HCT116 (cell line): ENCODE measurements around the gene HOMER3.

ENCODE experiments used
- CTCF ChIP-seq, 3 experiments: fragments of 200-600 bp in 1 of 3; sonication (generic) in 1 of 3; IDR thresholded peaks in 2 of 3; conservative IDR thresholded peaks in 1 of 3; 2 replicates each; pipeline ENCODE4 v1.5.1; 2012 to 2017; ENCODE audit warnings: low read depth in 2 of 3, low read length in 2 of 3, antibody characterized with exemption in 1 of 3, borderline replicate concordance in 1 of 3, control low read depth in 1 of 3, mild to moderate bottlenecking in 1 of 3, mixed read lengths in 1 of 3, mixed run types in 1 of 3, moderate library complexity in 1 of 3; ENCODE audit not compliant: insufficient read depth in 1 of 3
- EZH2phosphoT487 ChIP-seq: fragments of 200-600 bp; IDR thresholded peaks from 2 replicates; pipeline ENCODE4 v1.6.1; 2018; ENCODE audit warnings: antibody characterized with exemption, borderline replicate concordance
- FOSL1 ChIP-seq: IDR thresholded peaks from 2 replicates; pipeline ENCODE4 v1.6.1; 2012; ENCODE audit warnings: low read depth
- POLR2A ChIP-seq: IDR thresholded peaks from 2 replicates; pipeline ENCODE4 v1.7.0; 2011; ENCODE audit warnings: borderline replicate concordance; ENCODE audit not compliant: insufficient read depth, insufficient read length; ENCODE audit errors: extremely low read depth
- RAD21 ChIP-seq: IDR thresholded peaks from 2 replicates; pipeline ENCODE4 v1.6.1; 2012; ENCODE audit warnings: low read depth, mild to moderate bottlenecking
- SP1 ChIP-seq: IDR thresholded peaks from 2 replicates; pipeline ENCODE4 v1.6.1; 2012; ENCODE audit warnings: low read depth
- ZBTB33 ChIP-seq: IDR thresholded peaks from 2 replicates; pipeline ENCODE4 v1.6.1; 2011; ENCODE audit warnings: mild to moderate bottlenecking, low read length, moderate library complexity; ENCODE audit not compliant: insufficient replicate concordance; ENCODE audit errors: extremely low read depth

GRCh38 chr19:18946335-18946734 is 5.3 kb upstream of the HOMER3 start:
- TF ChIP-seq EZH2phosphoT487 (no peak), ZBTB33 (no peak), RAD21 (no peak), POLR2A (no peak), CTCF (IDR thresholded peaks at IDR 0.05 in 2 of 3, conservative IDR thresholded peaks at IDR 0.05 in 1 of 3; ENCODE audit: borderline replicate concordance in 1 of 3, insufficient read depth in 1 of 3, low read depth in 2 of 3, low read length in 2 of 3) (no peak), FOSL1 (no peak), SP1 (no peak)
